Natural killer cell (primary cell): ENCODE measurements around the gene TLCD5. TPM values are rescaled to one million over a fixed set of nuclear protein-coding genes. Genes with fewer than 3 reads are reported as not detected.

Experiments
- ATAC-seq, 3 donors: fragments of 150-1000 bp in 2 of 3; fragments of 200-7000 bp in 1 of 3; cut with Tn5 transposase; 1 replicate in 1 of 3; 2 replicates in 2 of 3; pipeline ENCODE4 v1.10.0; 2021; ENCODE audit warnings: mild to moderate bottlenecking in 2 of 3, moderate library complexity in 2 of 3
- DNase-seq, 2 donors: peaks; one replicate each; pipeline versions ENCODE4 v3.0.0 to v3.0.0-alpha.2; 2013 to 2021; ENCODE audit warnings: mixed read lengths in 1 of 2
- H3K27ac ChIP-seq: one replicate; pipeline ENCODE4 v1.5.1; 2013; ENCODE audit warnings: mild to moderate bottlenecking, low read length
- H3K27me3 ChIP-seq: one replicate; pipeline ENCODE4 v1.6.1; 2013; ENCODE audit warnings: low read length; ENCODE audit not compliant: control insufficient read depth, insufficient read depth
- H3K36me3 ChIP-seq: one replicate; pipeline ENCODE4 v1.6.1; 2013; ENCODE audit warnings: low read length; ENCODE audit not compliant: control insufficient read depth, insufficient read depth
- H3K4me1 ChIP-seq: one replicate; pipeline ENCODE4 v1.6.1; 2013; ENCODE audit warnings: low read length; ENCODE audit not compliant: control insufficient read depth, insufficient read depth
- H3K4me3 ChIP-seq: one replicate; pipeline ENCODE4 v1.5.1; 2013; ENCODE audit warnings: low read length
- H3K9me3 ChIP-seq: one replicate; pipeline ENCODE4 v1.6.1; 2013; ENCODE audit warnings: low read length; ENCODE audit not compliant: control insufficient read depth, insufficient read depth
- H3K27ac Mint-ChIP-seq, 2 donors: one replicate each; pipeline ENCODE4 v1.8.0; 2022; ENCODE audit warnings: mild to moderate bottlenecking in 2 of 2, mixed read lengths in 2 of 2, moderate library complexity in 1 of 2
- H3K27me3 Mint-ChIP-seq, 2 donors: one replicate each; pipeline ENCODE4 v1.8.0; 2022; ENCODE audit warnings: low read depth in 2 of 2, mixed read lengths in 2 of 2
- H3K36me3 Mint-ChIP-seq: one replicate; pipeline ENCODE4 v1.8.0; 2022; ENCODE audit warnings: mixed read lengths
- H3K4me1 Mint-ChIP-seq, 2 donors: one replicate each; pipeline ENCODE4 v1.8.0; 2022; ENCODE audit warnings: mixed read lengths in 2 of 2
- H3K4me3 Mint-ChIP-seq: one replicate; pipeline ENCODE4 v1.8.0; 2022; ENCODE audit warnings: mild to moderate bottlenecking, moderate library complexity, mixed read lengths
- H3K9me3 Mint-ChIP-seq, 2 donors: one replicate each; pipeline ENCODE4 v1.8.0; 2022; ENCODE audit warnings: mixed read lengths in 2 of 2
- CTCF ChIP-seq: fragments of 200-600 bp; IDR thresholded peaks from one replicate; pipeline ENCODE4 v1.8.0; 2022; ENCODE audit warnings: antibody characterized with exemption
- WGBS: methylation state at CpG from one replicate; pipeline ENCODE4 v1.1.7; 2013; ENCODE audit warnings: missing lambda C conversion rate; ENCODE audit not compliant: insufficient coverage; 5-methylcytosine and 5-hydroxymethylcytosine counted together
- intact Hi-C: fragments of 100-400 bp; cut with micrococcal nuclease; formaldehyde crosslinking; loops from one replicate; pipeline ENCODE4 v1.14.2; 2022
- total RNA-seq, 4 donors: library from RNA; stranded (reverse); fragments of 120-200 nt in 1 of 4; gene quantifications; one replicate each; pipeline versions ENCODE4 v1.2.3 to v1.2.4, GENCODE V29; 2013 to 2022

TLCD5 gene
- total RNA-seq, 3 donors from 2014 or later (not counting 1 experiment from before 2014, with no cell fraction given): not detected

DNA sequence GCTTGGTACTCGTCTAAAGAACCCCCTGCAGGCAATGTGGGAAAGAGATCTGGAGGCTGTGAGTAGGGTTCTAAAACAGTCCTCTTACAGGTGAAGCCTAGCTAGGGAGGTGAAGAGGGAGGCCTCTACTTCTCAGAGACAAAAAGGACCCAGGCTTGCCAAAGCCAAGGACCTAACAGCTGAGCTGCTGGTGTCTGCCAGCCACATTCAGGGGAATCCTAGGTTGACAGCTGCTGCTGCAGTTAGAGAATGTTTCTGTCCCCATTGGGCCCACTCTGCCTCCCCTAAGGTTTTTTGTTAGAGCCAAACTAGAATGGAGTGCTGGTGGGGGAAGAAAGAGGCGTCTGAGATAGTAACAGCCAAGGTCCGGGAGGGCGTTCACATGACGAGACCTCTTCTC is 26.6 kb upstream of the TLCD5 start:
- no peak overlapping the region for H3K27ac Mint-ChIP-seq
- WGBS: 84% methylated on average over 5 of the region's 5 CpGs
- Histone ChIP-seq H3K36me3 (no peaks in the 10 kb centered on the region), H3K4me1 (no peaks in the 10 kb centered on the region), H3K27ac (no peak overlapping the region), H3K9me3 (no peaks in the 10 kb centered on the region), H3K27me3 (no peaks in the 10 kb centered on the region), H3K4me3 (no peak overlapping the region)
- no peak overlapping the region for H3K4me3 Mint-ChIP-seq
- H3K27me3 Mint-ChIP-seq: peaks cover 29 to 50% of the 10 kb centered on the region in 2 donors
- intact Hi-C loops: no loop called here
- DNase-seq: no peak
- ATAC-seq: no peak
- H3K36me3 Mint-ChIP-seq: no peaks in the 10 kb centered on the region
- no peaks in the 10 kb centered on the region for H3K4me1 Mint-ChIP-seq
- TF ChIP-seq CTCF: no peak
- H3K9me3 Mint-ChIP-seq: no peaks in the 10 kb centered on the region

DNA sequence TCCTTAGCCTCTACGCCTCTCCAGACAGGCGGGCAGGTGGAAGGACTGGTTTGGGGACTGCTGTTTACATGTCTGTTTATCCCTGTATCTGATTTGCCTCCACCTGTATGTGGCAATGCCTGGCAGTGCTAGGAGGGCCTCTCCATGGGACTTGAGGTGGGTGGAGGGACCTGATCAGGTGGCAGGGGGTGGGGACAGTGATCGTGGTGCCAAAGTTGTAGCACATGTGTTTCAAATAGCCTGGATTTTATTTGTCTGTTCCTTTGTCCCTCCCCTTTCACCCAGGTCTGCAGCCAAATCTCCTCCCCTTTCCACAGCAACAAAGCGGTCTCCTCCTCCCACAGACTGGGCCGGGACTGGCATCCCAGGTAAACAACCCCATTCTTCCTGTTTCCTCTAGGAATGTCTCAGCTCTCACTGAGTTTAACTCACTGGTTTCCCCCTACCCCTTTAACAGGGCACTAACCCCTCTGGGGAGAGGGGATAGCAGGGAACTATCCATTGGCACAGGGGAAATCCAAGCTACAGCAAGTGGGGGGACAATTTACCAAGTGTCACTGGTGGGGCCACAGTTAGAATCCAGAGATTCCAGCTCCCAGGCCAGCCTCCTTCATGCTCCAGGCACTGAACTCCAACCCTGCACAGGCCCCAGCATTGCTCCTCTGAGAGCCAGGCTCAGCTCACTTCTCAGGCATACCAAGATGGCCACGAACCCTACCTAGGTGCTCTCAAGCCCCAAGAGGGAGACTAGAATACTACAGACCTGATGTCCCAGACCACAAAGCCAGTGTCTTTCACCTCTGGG is 22.9 kb upstream of the TLCD5 start:
- 72% methylated on average over 6 of the region's 6 CpGs for WGBS
- Histone ChIP-seq H3K36me3 (no peaks in the 10 kb centered on the region), H3K9me3 (no peaks in the 10 kb centered on the region), H3K4me1 (no peaks in the 10 kb centered on the region), H3K27me3 (no peaks in the 10 kb centered on the region), H3K27ac (no peak overlapping the region), H3K4me3 (no peak overlapping the region)
- peaks cover 17 to 23% of the 10 kb centered on the region in 2 donors for H3K27me3 Mint-ChIP-seq
- H3K4me3 Mint-ChIP-seq: no peak overlapping the region
- H3K36me3 Mint-ChIP-seq: no peaks in the 10 kb centered on the region
- no peaks in the 10 kb centered on the region for H3K4me1 Mint-ChIP-seq
- no peak overlapping the region for H3K27ac Mint-ChIP-seq
- no peak for ATAC-seq
- no peaks in the 10 kb centered on the region for H3K9me3 Mint-ChIP-seq
- intact Hi-C loops: no loop called here
- no peak for DNase-seq
- no peak for TF ChIP-seq CTCF

DNA sequence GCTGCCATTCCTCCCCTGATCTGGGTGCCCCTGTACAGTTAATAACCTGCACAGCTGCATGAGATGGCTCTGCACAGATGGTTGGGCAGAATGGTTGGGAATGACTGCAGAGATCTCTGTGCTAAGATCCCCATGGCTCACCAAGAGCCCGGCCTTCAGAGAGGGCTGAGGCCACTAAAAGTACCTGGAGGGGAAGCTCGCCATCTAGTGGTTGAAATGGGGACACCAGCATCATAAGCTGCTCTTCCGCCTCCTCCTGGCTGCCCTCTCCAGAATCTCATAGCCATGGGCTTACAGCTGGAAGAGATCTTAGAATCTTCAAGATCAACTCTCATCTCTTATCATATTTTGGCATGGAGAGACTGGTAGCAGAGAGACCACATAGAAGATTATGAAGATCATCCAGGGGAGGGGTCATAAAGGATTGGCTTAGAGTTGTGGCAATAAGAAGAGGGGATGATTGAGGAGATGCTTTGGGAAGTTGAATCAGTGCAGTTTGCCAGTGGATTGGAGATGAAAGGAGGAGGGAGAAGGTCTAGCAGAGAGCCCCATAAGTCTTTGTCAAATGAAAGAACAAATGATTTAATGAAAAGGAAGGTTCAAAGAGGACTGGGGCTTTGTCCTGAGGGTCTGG is 22.0 kb upstream of the TLCD5 start:
- intact Hi-C loops: no loop called here

More for the DNA sequence above, 22.0 kb upstream of the TLCD5 start:
- no peaks in the 10 kb centered on the region for H3K4me1 Mint-ChIP-seq
- Histone ChIP-seq H3K4me3 (no peak overlapping the region), H3K9me3 (no peaks in the 10 kb centered on the region), H3K27ac (no peak overlapping the region), H3K36me3 (no peaks in the 10 kb centered on the region), H3K27me3 (no peaks in the 10 kb centered on the region), H3K4me1 (no peaks in the 10 kb centered on the region)
- DNase-seq (peak; percentile 47 to 81), ATAC-seq (peak; percentile 55 to 81 (median 78))
- no peak overlapping the region for H3K4me3 Mint-ChIP-seq
- H3K9me3 Mint-ChIP-seq: no peaks in the 10 kb centered on the region
- WGBS: 34% methylated on average over 3 of the region's 3 CpGs
- no peaks in the 10 kb centered on the region for H3K36me3 Mint-ChIP-seq
- peaks cover 10 to 19% of the 10 kb centered on the region in 2 donors for H3K27me3 Mint-ChIP-seq
- TF ChIP-seq CTCF: peak; percentile 96
- no peak overlapping the region for H3K27ac Mint-ChIP-seq
